Measurements from ENCODE around the gene PCDH9. TPM values are rescaled to one million over a fixed set of nuclear protein-coding genes. Genes with fewer than 3 reads are reported as not detected.

The PCDH9 gene
- total RNA-seq, 1 donor from 2014 or later, result 3.7 TPM

DNA sequence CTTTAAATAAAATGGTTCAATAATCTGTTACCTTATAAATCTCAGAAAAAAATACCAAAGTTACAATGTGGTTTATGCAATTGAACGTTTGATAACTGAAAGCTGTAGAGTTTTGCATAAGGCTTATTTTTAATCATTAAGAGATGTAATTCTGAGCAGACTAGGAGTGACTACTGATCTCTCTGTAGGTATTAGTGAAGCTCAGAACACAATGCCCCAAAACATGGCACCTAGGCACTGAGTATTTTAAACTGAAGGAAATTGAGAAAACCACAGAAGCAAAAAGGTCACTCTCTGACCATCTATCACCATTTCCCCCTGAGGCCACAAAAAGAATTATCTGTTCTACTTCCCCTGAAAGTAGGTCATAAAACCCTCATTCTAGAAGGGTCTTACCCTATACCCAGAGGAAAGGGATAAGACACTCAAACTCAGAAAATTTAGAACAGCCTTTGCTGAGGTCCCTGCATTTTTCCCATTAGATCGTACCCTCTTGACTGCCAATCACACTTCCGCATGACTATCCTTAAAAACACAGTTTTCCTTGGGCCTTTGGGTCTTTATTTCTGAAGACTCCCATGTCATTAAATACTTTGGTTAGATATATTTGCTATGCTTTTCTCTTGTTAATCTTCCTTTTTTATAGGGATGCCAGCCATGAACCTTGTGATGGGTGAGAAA, 158.1 kb downstream of the PCDH9 start:
- Histone ChIP-seq H3K4me3 (no peak overlapping the region), H3K27me3 (no peaks in the 10 kb centered on the region), H3K27ac (no peak overlapping the region), H3K36me3 (no peaks in the 10 kb centered on the region), H3K4me1 (no peaks in the 10 kb centered on the region), H3K9me3 (no peaks in the 10 kb centered on the region)
- TF ChIP-seq, protein P1, sequence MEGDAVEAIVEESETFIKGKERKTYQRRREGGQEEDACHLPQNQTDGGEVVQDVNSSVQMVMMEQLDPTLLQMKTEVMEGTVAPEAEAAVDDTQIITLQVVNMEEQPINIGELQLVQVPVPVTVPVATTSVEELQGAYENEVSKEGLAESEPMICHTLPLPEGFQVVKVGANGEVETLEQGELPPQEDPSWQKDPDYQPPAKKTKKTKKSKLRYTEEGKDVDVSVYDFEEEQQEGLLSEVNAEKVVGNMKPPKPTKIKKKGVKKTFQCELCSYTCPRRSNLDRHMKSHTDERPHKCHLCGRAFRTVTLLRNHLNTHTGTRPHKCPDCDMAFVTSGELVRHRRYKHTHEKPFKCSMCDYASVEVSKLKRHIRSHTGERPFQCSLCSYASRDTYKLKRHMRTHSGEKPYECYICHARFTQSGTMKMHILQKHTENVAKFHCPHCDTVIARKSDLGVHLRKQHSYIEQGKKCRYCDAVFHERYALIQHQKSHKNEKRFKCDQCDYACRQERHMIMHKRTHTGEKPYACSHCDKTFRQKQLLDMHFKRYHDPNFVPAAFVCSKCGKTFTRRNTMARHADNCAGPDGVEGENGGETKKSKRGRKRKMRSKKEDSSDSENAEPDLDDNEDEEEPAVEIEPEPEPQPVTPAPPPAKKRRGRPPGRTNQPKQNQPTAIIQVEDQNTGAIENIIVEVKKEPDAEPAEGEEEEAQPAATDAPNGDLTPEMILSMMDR (IDR thresholded peaks at IDR 0.05), result no peak
- TF ChIP-seq POLR2A (IDR thresholded peaks at IDR 0.05), result no peak
- no peak for TF ChIP-seq POLR2AphosphoS5 (IDR thresholded peaks at IDR 0.05; ENCODE audit: insufficient read depth in 1 of 2, low read depth in 1 of 2)
- no peak for DNase-seq (ENCODE audit: extremely low spot score in 2 of 2)
- intact Hi-C loops (cut with DNase I), result no loop called here

DNA sequence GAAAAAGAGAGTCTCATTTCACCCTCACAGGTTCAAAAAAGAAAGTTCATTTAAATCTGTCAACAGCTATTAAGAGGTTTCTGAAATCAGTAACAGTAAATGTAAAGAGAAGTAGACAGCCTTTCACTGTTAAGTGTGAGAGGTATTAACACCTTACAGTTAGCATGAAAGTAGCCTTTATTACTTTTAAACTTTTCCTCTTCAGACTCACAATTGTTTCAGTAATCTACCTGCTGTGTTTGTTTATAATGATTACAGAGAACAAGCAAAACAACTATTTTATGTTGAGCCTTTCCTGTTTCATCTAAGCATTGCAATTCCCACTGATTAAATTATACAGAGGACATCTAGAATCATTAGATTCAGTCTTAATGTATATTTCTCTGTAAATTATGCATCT, 159.8 kb downstream of the PCDH9 start:
- H3K9me3 ChIP-seq, result no peaks in the 10 kb centered on the region
- H3K36me3 ChIP-seq, result no peaks in the 10 kb centered on the region
- H3K4me1 ChIP-seq, result no peaks in the 10 kb centered on the region
- DNase-seq (ENCODE audit: extremely low spot score in 2 of 2), result no peak
- H3K4me3 ChIP-seq, result no peak overlapping the region
- no peak overlapping the region for H3K27ac ChIP-seq
- no peaks in the 10 kb centered on the region for H3K27me3 ChIP-seq
- intact Hi-C loops (cut with DNase I), result no loop called here
- TF ChIP-seq POLR2AphosphoS5 (IDR thresholded peaks at IDR 0.05; ENCODE audit: insufficient read depth in 1 of 2, low read depth in 1 of 2) (no peak), POLR2A (IDR thresholded peaks at IDR 0.05) (no peak)
- TF ChIP-seq, protein P1 (IDR thresholded peaks at IDR 0.05), result no peak

DNA sequence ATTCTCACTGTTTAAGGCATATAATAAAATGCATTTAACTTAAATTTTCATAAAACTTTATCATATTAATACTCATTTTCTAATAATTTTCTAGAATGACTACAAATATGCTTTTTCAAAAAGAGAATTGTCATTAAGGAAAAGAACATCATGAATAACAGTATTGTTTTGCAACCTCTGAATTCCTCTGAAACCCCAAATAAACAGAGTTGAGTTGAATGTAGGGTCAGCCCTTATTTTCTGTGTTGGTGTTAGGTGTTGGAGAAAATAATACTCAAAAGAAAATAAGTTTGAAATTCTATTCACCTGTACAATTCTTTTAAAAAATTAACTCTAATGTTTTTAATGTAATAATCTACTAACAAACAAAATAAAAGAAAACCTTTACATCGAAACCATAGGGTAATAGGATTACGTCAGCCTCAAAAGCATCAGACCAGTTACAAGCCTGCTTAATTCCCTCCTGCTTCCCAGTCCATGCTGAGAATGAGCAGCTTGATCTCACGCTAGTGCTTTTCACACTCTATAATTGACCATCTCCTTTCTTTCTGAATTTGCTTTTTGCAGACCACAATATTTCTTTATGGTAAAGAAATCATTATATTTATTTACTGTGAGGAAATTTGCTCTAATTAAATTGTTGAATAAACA, 160.9 kb downstream of the PCDH9 start:
- Histone ChIP-seq H3K36me3 (no peaks in the 10 kb centered on the region), H3K4me3 (no peak overlapping the region), H3K27ac (no peak overlapping the region), H3K9me3 (no peaks in the 10 kb centered on the region), H3K4me1 (no peaks in the 10 kb centered on the region), H3K27me3 (no peaks in the 10 kb centered on the region)
- no peak for DNase-seq (ENCODE audit: extremely low spot score in 2 of 2)
- intact Hi-C loops (cut with DNase I), result no loop called here
- TF ChIP-seq POLR2A (IDR thresholded peaks at IDR 0.05) (no peak), POLR2AphosphoS5 (IDR thresholded peaks at IDR 0.05; ENCODE audit: insufficient read depth in 1 of 2, low read depth in 1 of 2) (no peak)
- TF ChIP-seq, protein P1 (IDR thresholded peaks at IDR 0.05), result no peak

DNA sequence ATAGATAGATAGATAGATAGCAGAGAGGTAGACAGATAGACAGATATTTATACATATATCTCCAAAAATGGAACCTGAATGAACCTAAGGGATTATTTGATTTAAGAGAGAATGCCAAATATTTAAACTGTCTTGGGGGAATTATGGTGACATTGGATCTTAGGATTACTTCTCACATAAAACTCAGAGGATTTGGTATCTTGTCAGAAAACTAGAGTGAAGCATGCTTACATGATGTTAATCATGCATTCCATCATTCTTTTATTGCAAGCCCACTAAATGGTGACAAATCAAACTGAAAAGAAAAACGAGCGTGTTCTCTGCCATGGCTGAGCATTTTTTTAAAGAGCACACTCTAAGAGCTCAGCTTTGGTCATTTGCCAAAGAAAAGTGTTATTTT, 165.2 kb downstream of the PCDH9 start:
- H3K4me3 ChIP-seq, result no peak overlapping the region
- H3K36me3 ChIP-seq, result no peaks in the 10 kb centered on the region
- no peaks in the 10 kb centered on the region for H3K9me3 ChIP-seq
- intact Hi-C loops (cut with DNase I), result no loop called here
- no peaks in the 10 kb centered on the region for H3K4me1 ChIP-seq
- no peaks in the 10 kb centered on the region for H3K27me3 ChIP-seq
- TF ChIP-seq POLR2AphosphoS5 (IDR thresholded peaks at IDR 0.05; ENCODE audit: insufficient read depth in 1 of 2, low read depth in 1 of 2), result no peak
- TF ChIP-seq POLR2A (IDR thresholded peaks at IDR 0.05), result no peak
- TF ChIP-seq, protein P1 (IDR thresholded peaks at IDR 0.05), result no peak
- DNase-seq (ENCODE audit: extremely low spot score in 2 of 2), result no peak
- no peak overlapping the region for H3K27ac ChIP-seq

DNA sequence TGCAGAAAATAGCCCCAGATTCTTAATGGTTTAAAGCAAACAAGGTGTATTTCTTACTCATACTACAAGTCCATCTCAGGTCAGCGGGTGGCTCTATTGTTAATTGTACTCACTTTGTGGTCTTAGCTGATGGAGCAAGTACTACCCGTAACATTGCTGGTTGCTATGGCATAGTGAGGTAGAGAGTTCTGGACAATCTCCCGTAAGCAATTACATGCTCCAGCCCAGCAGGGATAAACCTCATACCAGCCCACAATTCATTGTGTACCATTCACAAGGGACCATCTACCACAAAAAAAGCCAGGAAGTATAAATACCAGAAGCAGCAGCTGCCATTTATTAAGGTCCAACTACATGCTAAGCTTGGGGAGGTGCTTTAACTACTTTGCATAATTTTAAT, 167.1 kb downstream of the PCDH9 start:
- Histone ChIP-seq H3K4me1 (no peaks in the 10 kb centered on the region), H3K9me3 (no peaks in the 10 kb centered on the region), H3K27me3 (no peaks in the 10 kb centered on the region), H3K4me3 (no peak overlapping the region), H3K27ac (no peak overlapping the region), H3K36me3 (no peaks in the 10 kb centered on the region)
- no peak for DNase-seq (ENCODE audit: extremely low spot score in 2 of 2)
- TF ChIP-seq, protein P1 (IDR thresholded peaks at IDR 0.05), result no peak
- TF ChIP-seq POLR2A (IDR thresholded peaks at IDR 0.05) (no peak), POLR2AphosphoS5 (IDR thresholded peaks at IDR 0.05; ENCODE audit: insufficient read depth in 1 of 2, low read depth in 1 of 2) (no peak)
- intact Hi-C loops (cut with DNase I), result no loop called here
